AG09309 (cell line): ENCODE data around the gene RAD51B.

ENCODE experiments used
- DNase-seq: peaks from one replicate; pipeline ENCODE4 v3.0.0-alpha.2; 2010; ENCODE audit warnings: low read depth
- H3K4me3 ChIP-seq: 2 replicates; pipeline ENCODE4 v1.5.1; 2011; ENCODE audit warnings: mild to moderate bottlenecking, low read depth, low read length, moderate library complexity; ENCODE audit not compliant: control insufficient read depth
- TF ChIP-seq, protein P1 (sequence below): IDR thresholded peaks from 2 replicates; pipeline ENCODE4 v1.5.1; 2011; ENCODE audit warnings: mild to moderate bottlenecking, low read depth, low read length, inconsistent platforms; ENCODE audit not compliant: insufficient read depth, control insufficient read depth; ENCODE audit errors: missing control alignments

The RAD51B gene

DNA sequence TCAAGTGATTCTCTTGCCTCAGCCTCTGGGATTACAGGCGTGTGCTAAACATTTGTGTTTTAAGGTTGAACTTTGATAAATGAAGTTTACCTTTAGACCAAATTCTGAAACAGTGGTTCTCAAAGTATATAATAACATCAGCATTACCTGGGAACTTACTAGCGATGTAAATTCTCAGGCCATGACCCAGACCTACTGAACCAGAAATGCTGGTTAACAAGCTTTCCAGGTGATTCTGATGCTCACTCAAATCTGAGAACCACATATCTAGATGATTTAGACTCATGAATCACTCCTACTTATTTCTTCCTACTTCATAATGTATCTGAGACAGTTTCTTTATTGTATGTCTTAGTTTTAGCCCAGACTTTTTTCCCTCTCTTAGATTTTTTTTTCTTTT lies 43.6 kb downstream of the RAD51B start:
- no peak for DNase-seq
- TF ChIP-seq, protein P1, sequence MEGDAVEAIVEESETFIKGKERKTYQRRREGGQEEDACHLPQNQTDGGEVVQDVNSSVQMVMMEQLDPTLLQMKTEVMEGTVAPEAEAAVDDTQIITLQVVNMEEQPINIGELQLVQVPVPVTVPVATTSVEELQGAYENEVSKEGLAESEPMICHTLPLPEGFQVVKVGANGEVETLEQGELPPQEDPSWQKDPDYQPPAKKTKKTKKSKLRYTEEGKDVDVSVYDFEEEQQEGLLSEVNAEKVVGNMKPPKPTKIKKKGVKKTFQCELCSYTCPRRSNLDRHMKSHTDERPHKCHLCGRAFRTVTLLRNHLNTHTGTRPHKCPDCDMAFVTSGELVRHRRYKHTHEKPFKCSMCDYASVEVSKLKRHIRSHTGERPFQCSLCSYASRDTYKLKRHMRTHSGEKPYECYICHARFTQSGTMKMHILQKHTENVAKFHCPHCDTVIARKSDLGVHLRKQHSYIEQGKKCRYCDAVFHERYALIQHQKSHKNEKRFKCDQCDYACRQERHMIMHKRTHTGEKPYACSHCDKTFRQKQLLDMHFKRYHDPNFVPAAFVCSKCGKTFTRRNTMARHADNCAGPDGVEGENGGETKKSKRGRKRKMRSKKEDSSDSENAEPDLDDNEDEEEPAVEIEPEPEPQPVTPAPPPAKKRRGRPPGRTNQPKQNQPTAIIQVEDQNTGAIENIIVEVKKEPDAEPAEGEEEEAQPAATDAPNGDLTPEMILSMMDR = no peak

DNA sequence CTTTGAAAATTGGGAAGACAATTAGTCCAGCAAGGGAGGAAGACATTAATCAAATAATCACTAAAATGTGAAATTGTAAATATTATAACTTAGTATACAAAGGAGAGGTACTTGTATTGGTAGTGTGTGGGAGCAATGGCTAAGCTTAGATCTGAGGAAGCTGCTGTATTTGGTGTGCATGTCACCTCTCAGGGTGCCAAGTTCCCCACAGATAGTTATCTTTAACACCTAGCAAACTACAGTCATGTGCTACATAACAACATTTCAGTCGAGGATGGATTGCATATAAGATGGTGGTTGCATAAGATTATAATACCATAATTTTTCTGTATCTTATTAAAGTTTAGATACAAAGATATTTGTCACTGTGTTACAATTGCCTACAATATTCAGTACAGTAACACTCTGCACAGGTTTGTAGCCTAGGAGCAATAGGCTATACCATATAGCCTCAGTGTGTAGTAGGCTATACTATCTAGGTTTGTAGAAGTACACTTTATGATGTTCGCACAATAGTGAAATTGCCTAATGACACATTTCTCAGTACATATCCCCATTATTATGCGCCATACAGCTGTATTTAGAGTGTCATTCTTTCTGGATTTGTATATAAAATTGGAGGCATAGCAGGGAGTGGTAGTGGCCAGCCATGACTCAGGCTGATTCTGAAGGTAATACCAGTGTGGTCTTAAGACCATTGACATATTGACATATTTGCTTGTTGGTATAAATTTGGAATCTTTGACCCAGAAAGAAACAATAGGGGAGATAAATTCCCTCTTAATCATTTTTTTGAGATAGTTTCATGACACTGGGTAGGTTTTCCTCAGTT lies 55.8 kb downstream of the RAD51B start:
- TF ChIP-seq, protein P1 = no peak
- DNase-seq = no peak
- H3K4me3 ChIP-seq = no peak overlapping the region

More for the DNA sequence above, 43.6 kb downstream of the RAD51B start:
- no peak overlapping the region for H3K4me3 ChIP-seq

DNA sequence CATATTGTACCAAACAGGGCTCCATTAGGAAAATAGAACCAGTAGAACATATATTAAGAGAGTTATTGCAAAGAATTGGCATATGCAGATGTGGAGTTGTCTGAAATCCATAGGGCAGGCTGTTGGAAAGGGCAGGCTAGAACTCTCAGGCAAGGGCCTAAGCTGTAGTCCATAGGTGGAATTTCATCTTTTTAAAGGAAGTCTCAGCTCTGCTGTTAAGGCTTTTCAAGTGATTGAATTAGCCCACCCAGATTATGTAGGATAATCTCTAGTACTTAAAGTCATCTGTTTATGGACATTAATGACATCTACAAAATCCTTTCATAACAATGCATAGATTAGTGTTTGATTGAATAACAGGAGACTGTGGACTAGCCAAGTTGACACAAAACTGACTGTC lies 59.4 kb downstream of the RAD51B start:
- no peak overlapping the region for H3K4me3 ChIP-seq
- TF ChIP-seq, protein P1 = no peak
- DNase-seq = no peak

DNA sequence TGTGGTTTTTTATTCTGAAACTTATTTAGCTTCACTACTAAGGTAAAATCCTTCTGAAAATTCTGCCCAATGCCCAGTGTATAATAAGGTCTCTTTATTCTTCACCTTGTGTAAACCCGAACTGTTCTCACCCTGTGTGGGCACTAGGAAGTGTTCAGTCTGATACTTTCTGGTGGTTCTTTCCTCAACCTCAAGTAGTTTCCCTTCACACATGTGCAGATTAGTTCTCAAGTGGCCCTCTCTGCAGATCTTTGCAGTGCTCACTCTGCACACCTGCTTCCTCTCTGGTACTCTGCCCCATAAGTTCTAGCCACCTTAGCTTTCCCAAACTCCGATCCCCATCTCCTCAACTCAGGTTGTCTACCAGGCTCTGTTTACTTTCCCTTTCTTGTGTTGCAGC lies 61.6 kb downstream of the RAD51B start:
- H3K4me3 ChIP-seq = no peak overlapping the region
- DNase-seq = no peak
- TF ChIP-seq, protein P1 = no peak

DNA sequence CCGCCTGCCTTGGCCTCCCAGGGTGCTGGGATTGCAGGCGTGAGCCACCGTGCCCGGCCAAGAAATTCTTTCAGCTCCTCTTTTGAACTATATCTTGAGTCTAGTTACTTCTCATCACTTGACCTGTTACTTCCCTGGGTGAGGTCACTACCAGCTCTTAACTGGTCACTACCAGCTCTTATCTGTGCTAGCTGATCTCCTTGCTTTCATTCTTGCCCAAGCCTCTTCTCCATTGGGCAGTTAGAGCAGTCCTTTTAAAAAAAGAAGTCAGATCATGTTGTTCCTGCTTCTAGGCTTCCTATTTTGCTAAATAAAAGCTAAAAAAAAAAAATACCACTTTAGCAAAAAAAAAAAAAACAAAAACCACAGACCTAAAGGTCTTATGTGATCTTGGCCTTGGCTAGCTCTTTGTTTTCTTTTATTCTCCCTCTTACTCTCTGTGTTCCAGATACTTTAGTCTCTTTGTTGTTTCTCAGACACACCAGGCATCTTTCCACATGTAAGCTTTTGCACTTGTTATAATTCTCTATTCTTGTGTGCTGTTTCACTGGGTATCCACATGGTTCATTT lies 63.5 kb downstream of the RAD51B start:
- DNase-seq = no peak
- TF ChIP-seq, protein P1 = no peak
- no peak overlapping the region for H3K4me3 ChIP-seq

DNA sequence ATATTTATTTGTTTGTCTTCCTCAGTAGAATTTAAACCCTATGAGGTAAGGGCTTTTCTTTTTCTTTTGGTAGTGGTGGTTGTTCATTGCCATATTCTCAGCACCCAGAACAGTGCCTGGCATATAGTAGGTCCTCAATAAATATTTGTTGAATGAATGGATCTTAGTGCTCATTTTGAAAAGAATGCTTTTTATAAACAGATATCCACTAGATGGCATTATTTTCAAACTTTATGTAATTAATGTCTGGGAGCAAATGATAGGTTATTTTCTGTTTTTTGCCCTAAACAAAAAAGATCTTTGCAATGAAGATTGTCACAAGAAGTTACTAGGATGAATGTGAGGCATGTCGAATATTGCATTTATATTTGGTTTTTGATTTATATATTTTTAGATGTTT lies 64.1 kb downstream of the RAD51B start:
- peak; percentile 3 for DNase-seq

More for the DNA sequence above, 64.1 kb downstream of the RAD51B start:
- H3K4me3 ChIP-seq = no peak overlapping the region
- TF ChIP-seq, protein P1 = no peak
